Small intestine (tissue), 7 donors: Measurements from ENCODE around the gene TMEM175. TPM values are rescaled to one million over a fixed set of nuclear protein-coding genes. Genes with fewer than 3 reads are reported as not detected.

Experiments used
- DNase-seq, 2 donors: peaks; one replicate each; pipeline versions ENCODE4 v3.0.0 to v3.0.0-alpha.2; 2013
- FAIRE-seq: peaks from 2 replicates; lab custom pipeline; 2012; peaks lifted over from hg19 to GRCh38; lab: Jason Lieb, UNC
- H3K27ac ChIP-seq, 3 donors: one replicate each; pipeline ENCODE4 v1.5.1; 2013; ENCODE audit warnings: low read length in 2 of 3, mild to moderate bottlenecking in 2 of 3, control low read depth in 1 of 3, inconsistent platforms in 1 of 3, low read depth in 1 of 3, moderate library complexity in 1 of 3
- H3K27me3 ChIP-seq, 3 donors: one replicate each; pipeline ENCODE4 v1.6.1; 2013; ENCODE audit warnings: low read length in 3 of 3, inconsistent platforms in 1 of 3; ENCODE audit not compliant: control insufficient read depth in 3 of 3, insufficient read depth in 3 of 3
- H3K36me3 ChIP-seq, 3 donors: one replicate each; pipeline ENCODE4 v1.6.1; 2013; ENCODE audit warnings: low read length in 3 of 3, inconsistent platforms in 1 of 3, low read depth in 1 of 3, mild to moderate bottlenecking in 1 of 3, moderate library complexity in 1 of 3; ENCODE audit not compliant: control insufficient read depth in 3 of 3, insufficient read depth in 2 of 3
- H3K4me1 ChIP-seq, 3 donors: one replicate each; pipeline ENCODE4 v1.6.1; 2013; ENCODE audit warnings: low read length in 2 of 3, inconsistent platforms in 1 of 3, low read depth in 1 of 3, mild to moderate bottlenecking in 1 of 3, moderate library complexity in 1 of 3; ENCODE audit not compliant: control insufficient read depth in 3 of 3, insufficient read depth in 2 of 3
- H3K4me3 ChIP-seq, 3 donors: one replicate each; pipeline ENCODE4 v1.5.1; 2013; ENCODE audit warnings: low read length in 3 of 3, control low read depth in 1 of 3, inconsistent platforms in 1 of 3, low read depth in 1 of 3, mild to moderate bottlenecking in 1 of 3, moderate library complexity in 1 of 3
- H3K9me3 ChIP-seq, 2 donors: one replicate each; pipeline ENCODE4 v1.6.1; 2013; ENCODE audit warnings: low read depth in 1 of 2, low read length in 1 of 2; ENCODE audit not compliant: control insufficient read depth in 2 of 2, insufficient read depth in 1 of 2
- WGBS, 3 donors: extraction: QIAGEN DNeasy Blood & Tissue Kit; methylation state at CpG; one replicate each; pipeline ENCODE4 v1.1.7; 2013; 5-methylcytosine and 5-hydroxymethylcytosine counted together
- polyA plus RNA-seq, 4 donors: library from polyadenylated mRNA; stranded (reverse) in 3 of 4; unstranded in 1 of 4; fragments of 200-250 nt in 3 of 4; fragments of 120-200 nt in 1 of 4; gene quantifications; one replicate each; pipeline versions ENCODE4 v1.2.1 to v1.2.3, GENCODE V29; 2013
- donor health status: healthy with polysubstance abuse.
- donor health status: control.
- donor health status: control.
- donor health status: Bipolar disorder and iron deficiency.
- donor health status: healthy.

TMEM175 gene
- polyA plus RNA-seq, 4 donors: 23.1 to 29.5 (median 24.3) TPM

- Histone ChIP-seq H3K9me3 (no peaks in the 10 kb centered on the region), H3K27me3 (peaks cover 0 to 5% (median 0%) of the 10 kb centered on the region in 3 donors), H3K4me3 (no peak overlapping the region), H3K27ac (no peak overlapping the region), H3K4me1 (peaks cover 0 to 12% (median 0%) of the 10 kb centered on the region in 3 donors), H3K36me3 (peaks cover 11 to 79% (median 24%) of the 10 kb centered on the region in 3 donors)
- no peak for DNase-seq
- 91 to 94% (median 92%) methylated on average over 22 to 23 of the region's 23 CpGs for WGBS, 3 donors
- no peak for FAIRE-seq
Measured at GRCh38 chr4:964346-965025, 32.2 kb downstream of the TMEM175 start.

DNA sequence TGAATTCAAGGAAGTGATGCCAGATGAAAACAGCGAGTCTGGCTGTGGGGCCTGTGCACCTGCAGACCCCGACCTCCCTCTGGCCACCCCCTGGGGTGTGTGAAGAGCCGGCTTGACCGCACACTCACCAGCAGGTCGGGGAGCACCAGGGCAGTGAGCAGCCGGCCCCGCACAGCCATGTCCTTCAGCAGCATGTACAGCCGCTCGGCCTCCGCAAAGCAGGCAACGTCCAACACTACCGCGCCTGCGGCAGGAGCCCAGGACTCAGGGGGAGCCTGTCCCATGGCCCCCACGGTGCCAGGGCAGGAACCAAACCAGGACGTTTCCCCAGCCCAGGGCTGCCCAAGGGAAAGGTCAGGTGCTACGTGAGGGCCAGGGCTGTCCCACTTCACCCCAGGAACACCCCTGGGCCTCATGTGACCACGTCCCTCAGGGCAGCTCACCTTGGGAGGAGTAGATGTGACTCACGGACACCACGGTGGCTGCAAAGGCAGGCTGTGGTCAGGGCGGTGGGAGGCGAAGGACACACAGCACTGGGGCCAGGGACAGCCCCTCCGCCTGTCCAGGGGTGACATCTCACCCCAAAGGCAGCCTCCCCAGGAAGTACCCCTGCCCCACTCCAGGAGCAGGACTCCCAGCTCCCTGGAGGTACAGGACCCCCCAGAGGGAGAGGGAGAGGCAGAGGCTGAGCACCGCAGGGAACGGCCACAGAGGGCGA is 32.9 kb downstream of the TMEM175 start:
- Histone ChIP-seq H3K4me3 (no peak overlapping the region), H3K27me3 (peaks cover 0 to 5% (median 0%) of the 10 kb centered on the region in 3 donors), H3K4me1 (peaks cover 0 to 15% (median 2%) of the 10 kb centered on the region in 3 donors), H3K27ac (no peak overlapping the region), H3K9me3 (no peaks in the 10 kb centered on the region), H3K36me3 (peaks cover 11 to 72% (median 20%) of the 10 kb centered on the region in 3 donors)
- FAIRE-seq: no peak
- DNase-seq: no peak
- whole genome bisulfite sequencing, 3 donors: 92 to 93% (median 92%) methylated on average over 24 to 26 of the region's 26 CpGs

- FAIRE-seq (no peak), DNase-seq (no peak)
- no peak overlapping the region for H3K4me3 ChIP-seq
- H3K4me1 ChIP-seq: peaks cover under 1 to 20% (median 7%) of the 10 kb centered on the region in 3 donors
- no peaks in the 10 kb centered on the region for H3K9me3 ChIP-seq
- 92 to 93% (median 93%) methylated on average over 21 of the region's 21 CpGs for WGBS, 3 donors
- no peak overlapping the region for H3K27ac ChIP-seq
- peaks cover 11 to 71% (median 20%) of the 10 kb centered on the region in 3 donors for H3K36me3 ChIP-seq
- peaks cover 0 to 5% (median 0%) of the 10 kb centered on the region in 3 donors for H3K27me3 ChIP-seq
Measured at GRCh38 chr4:965766-966134, 33.5 kb downstream of the TMEM175 start.

GRCh38 chr4:966266-967112 is 34.2 kb downstream of the TMEM175 start:
- no peak for FAIRE-seq
- Histone ChIP-seq H3K4me1 (peaks cover 5 to 27% (median 7%) of the 10 kb centered on the region in 3 donors), H3K9me3 (no peaks in the 10 kb centered on the region), H3K36me3 (peaks cover 11 to 68% (median 19%) of the 10 kb centered on the region in 3 donors), H3K4me3 (no peak overlapping the region), H3K27ac (no peak overlapping the region), H3K27me3 (peaks cover 0 to 5% (median 0%) of the 10 kb centered on the region in 3 donors)
- no peak for DNase-seq
- 89 to 90% (median 90%) methylated on average over 45 to 48 of the region's 48 CpGs for WGBS, 3 donors

GRCh38 chr4:967113-968104 is 35.1 kb downstream of the TMEM175 start:
- H3K9me3 ChIP-seq: no peaks in the 10 kb centered on the region
- DNase-seq (peak in 1 of 2 donors; percentile 53), FAIRE-seq (no peak)
- no peak overlapping the region for H3K4me3 ChIP-seq
- H3K27me3 ChIP-seq: peaks cover 0 to 5% (median 0%) of the 10 kb centered on the region in 3 donors
- WGBS, 3 donors: 58 to 85% (median 80%) methylated on average over 71 to 76 of the region's 76 CpGs
- H3K27ac ChIP-seq: no peak overlapping the region
- H3K36me3 ChIP-seq: peaks cover 8 to 59% (median 10%) of the 10 kb centered on the region in 3 donors
- H3K4me1 ChIP-seq: peaks cover 7 to 33% (median 9%) of the 10 kb centered on the region in 3 donors

- WGBS, 3 donors: 45 to 76% (median 67%) methylated on average over 19 to 24 of the region's 24 CpGs
Measured at GRCh38 chr4:968221-968620, 36.0 kb downstream of the TMEM175 start.

GRCh38 chr4:968621-969394 is 36.5 kb downstream of the TMEM175 start:
- Histone ChIP-seq H3K36me3 (peaks cover 8 to 45% (median 8%) of the 10 kb centered on the region in 3 donors), H3K27me3 (peaks cover 0 to 5% (median 0%) of the 10 kb centered on the region in 3 donors), H3K4me1 (peaks cover 7 to 33% (median 9%) of the 10 kb centered on the region in 3 donors), H3K4me3 (no peak overlapping the region), H3K9me3 (no peaks in the 10 kb centered on the region), H3K27ac (no peak overlapping the region)
- DNase-seq (peak in 1 of 2 donors; percentile 36), FAIRE-seq (no peak)
- 86 to 94% (median 92%) methylated on average over 22 to 23 of the region's 23 CpGs for WGBS, 3 donors

More at GRCh38 chr4:968221-968620, 36.0 kb downstream of the TMEM175 start:
- no peak overlapping the region for H3K4me3 ChIP-seq
- no peak overlapping the region for H3K27ac ChIP-seq
- H3K4me1 ChIP-seq: peaks cover 7 to 33% (median 9%) of the 10 kb centered on the region in 3 donors
- FAIRE-seq (no peak), DNase-seq (no peak)
- H3K9me3 ChIP-seq: no peaks in the 10 kb centered on the region
- H3K36me3 ChIP-seq: peaks cover 8 to 50% (median 8%) of the 10 kb centered on the region in 3 donors
- H3K27me3 ChIP-seq: peaks cover 0 to 5% (median 0%) of the 10 kb centered on the region in 3 donors
